NT2/D1 (cell line): ENCODE data around the gene PANK2.
"Not testable (repeated sequence)": the region's sequence is repeated elsewhere in the genome, so short reads cannot be mapped to it uniquely, and the experiment has no call there.

Experiments used
- DNase-seq: peaks from one replicate; pipeline ENCODE4 v3.0.0-alpha.2; 2011; ENCODE audit warnings: low read depth, low spot score
- H3K27me3 ChIP-seq: 2 replicates; pipeline ENCODE4 v1.6.0; 2011; ENCODE audit warnings: mild to moderate bottlenecking; ENCODE audit not compliant: insufficient read length, insufficient read depth
- H3K36me3 ChIP-seq: 2 replicates; pipeline ENCODE4 v1.6.1; 2011; ENCODE audit warnings: mild to moderate bottlenecking, low read length, mixed read lengths; ENCODE audit not compliant: insufficient read depth, insufficient read length
- H3K4me1 ChIP-seq: 2 replicates; pipeline ENCODE4 v1.5.1; 2011; ENCODE audit not compliant: insufficient read depth, insufficient read length
- H3K4me3 ChIP-seq: 2 replicates; pipeline ENCODE4 v1.5.1; 2011; ENCODE audit warnings: low read depth; ENCODE audit not compliant: insufficient read length
- H3K9ac ChIP-seq: 2 replicates; pipeline ENCODE4 v1.6.0; 2011; ENCODE audit warnings: low read depth; ENCODE audit not compliant: insufficient read length
- H3K9me3 ChIP-seq: 2 replicates; pipeline ENCODE4 v1.5.1; 2011; ENCODE audit warnings: mild to moderate bottlenecking, low read length; ENCODE audit not compliant: insufficient read depth
- SUZ12 ChIP-seq: IDR thresholded peaks from 2 replicates; pipeline ENCODE4 v1.6.1; 2011; ENCODE audit not compliant: insufficient read length, insufficient read depth; ENCODE audit errors: extremely low read depth
- YY1 ChIP-seq: IDR thresholded peaks from 2 replicates; pipeline ENCODE4 v1.6.1; 2011; ENCODE audit not compliant: insufficient read length, insufficient read depth
- ZNF274 ChIP-seq: IDR thresholded peaks from 2 replicates; pipeline ENCODE4 v1.6.1; 2011; ENCODE audit warnings: mild to moderate bottlenecking, low read depth, low read length

Gene PANK2

DNA sequence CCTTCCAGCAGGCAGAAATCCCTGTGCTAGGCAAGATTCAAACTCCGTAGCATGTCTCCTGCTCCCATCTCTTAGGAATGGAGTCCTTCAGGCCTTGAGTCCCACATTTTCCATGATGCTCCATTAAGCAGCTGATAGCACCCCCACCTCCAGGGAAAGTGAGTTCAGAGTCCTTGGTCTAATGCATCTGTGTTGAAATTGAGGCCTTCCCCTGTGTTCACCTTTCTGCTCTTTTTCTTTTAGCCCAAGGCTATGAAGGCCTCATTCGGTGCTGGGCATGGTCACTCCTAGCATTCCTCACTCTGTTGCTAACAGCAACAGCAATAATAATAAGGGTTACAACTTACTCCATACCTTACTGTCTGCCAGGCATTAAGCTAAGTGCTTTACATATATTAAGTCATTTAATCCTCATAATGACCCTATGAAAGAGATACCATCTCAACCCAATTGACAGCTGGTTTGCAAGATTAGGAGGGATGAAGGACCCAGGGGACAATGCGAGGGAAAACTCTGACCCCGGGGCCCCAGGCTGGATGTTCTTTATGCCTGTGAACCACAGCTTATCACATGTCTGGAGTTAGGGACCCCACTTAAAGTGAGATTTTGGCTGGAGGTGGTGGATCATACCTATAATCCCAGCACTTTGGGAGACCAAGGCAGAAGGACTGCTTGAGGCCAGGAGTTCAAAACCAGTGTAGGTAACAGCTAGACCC lies 17.5 kb upstream of the PANK2 start:
- peaks cover 53% of the 10 kb centered on the region for H3K36me3 ChIP-seq
- H3K9ac ChIP-seq = no peak overlapping the region
- peaks cover 5% of the 10 kb centered on the region for H3K4me1 ChIP-seq
- H3K4me3 ChIP-seq = no peak overlapping the region
- no peak for DNase-seq
- no peaks in the 10 kb centered on the region for H3K27me3 ChIP-seq
- TF ChIP-seq SUZ12 = no peak
- no peak for TF ChIP-seq YY1
- TF ChIP-seq ZNF274 = no peak
- H3K9me3 ChIP-seq = no peaks in the 10 kb centered on the region

DNA sequence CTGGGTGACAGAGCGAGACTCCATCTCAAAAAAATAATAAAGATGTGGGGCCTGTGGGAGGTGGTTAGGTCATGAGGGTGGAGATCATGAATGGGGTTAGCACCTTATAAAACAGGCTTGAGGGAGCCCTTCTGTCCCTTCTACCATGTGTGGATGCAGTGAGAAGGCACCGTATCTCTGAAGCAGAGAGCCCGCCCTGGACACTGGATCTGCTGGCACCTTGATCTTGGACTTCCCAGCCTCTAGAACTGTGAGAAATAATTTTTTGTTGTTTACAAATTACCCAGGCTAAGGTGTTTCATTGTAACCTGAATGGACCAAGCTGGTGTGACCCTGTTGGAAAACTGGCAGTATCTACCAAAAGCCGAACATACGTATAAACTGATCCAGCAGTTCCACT lies 15.7 kb upstream of the PANK2 start:
- DNase-seq = no peak
- peaks cover 2% of the 10 kb centered on the region for H3K4me1 ChIP-seq
- TF ChIP-seq SUZ12 = no peak
- TF ChIP-seq YY1 = no peak
- TF ChIP-seq ZNF274 = no peak
- no peak overlapping the region for H3K9ac ChIP-seq
- H3K9me3 ChIP-seq = no peaks in the 10 kb centered on the region
- peaks cover 41% of the 10 kb centered on the region for H3K36me3 ChIP-seq
- H3K4me3 ChIP-seq = no peak overlapping the region
- H3K27me3 ChIP-seq = no peaks in the 10 kb centered on the region

DNA sequence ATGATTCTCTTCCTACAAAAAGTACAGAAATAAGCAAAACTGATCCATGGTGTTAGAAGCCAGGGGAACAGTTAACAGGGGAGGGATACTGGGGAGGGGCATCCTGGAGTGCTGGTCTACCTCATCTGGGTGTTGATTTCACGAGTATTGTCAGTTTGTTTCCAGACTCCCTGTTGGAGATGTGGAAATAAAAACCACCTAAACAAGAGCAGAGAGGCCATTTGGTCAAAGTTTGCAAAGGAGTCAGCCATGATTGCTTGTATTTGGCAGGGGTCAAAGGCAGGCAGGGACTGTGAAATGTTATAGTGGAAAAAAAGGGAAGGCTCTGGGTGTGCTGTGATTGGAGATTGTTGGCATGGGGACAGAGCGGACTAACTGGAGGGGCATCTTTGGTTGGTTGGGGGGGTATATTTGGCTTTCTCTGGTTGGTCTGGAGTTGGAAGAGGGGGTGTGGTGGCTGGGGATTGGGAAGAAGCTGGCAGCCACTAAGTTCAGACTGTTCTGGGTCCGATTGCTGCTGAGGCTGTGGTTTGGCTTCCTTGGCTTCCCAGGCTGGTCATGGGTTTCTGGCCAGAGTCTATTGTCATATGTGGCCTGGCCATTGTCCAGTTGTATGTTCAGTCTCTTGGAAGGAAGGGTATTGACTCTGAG lies 14.9 kb upstream of the PANK2 start:
- DNase-seq = no peak
- H3K4me1 ChIP-seq = peaks cover 2% of the 10 kb centered on the region
- no peak for TF ChIP-seq YY1
- TF ChIP-seq ZNF274 = no peak
- no peak for TF ChIP-seq SUZ12
- H3K9ac ChIP-seq = no peak overlapping the region
- no peaks in the 10 kb centered on the region for H3K27me3 ChIP-seq
- peaks cover 41% of the 10 kb centered on the region for H3K36me3 ChIP-seq
- no peaks in the 10 kb centered on the region for H3K9me3 ChIP-seq
- no peak overlapping the region for H3K4me3 ChIP-seq

DNA sequence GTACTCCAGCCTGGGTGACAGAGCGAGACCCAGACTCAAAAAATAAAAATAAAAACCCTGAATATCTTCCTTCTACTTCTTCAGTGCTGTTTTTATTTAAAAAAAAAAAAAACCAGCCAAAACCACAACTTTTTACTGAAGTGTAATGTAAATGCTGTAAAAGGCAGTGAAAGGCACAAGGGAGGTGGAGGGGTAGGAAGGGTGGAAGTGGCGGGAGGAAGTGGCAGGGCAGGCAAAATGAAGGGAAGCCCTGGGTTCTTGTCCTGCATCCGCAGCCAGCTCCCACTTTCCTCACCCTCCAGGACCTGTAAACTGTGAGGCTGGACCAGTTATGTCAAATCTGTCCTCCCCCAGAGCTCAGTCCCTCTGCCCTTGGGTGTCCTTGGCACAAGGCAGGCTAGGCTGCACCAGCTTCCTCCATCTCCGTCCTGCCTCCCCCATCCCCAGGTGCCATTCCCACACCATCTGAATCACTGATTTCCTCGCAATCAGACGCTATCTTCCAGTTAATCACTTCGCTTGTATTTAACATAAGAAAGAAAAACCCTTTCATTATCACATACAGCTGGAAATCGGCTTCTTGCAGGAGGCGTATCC lies 13.7 kb upstream of the PANK2 start:
- H3K9me3 ChIP-seq = no peaks in the 10 kb centered on the region
- DNase-seq = no peak
- H3K4me1 ChIP-seq = peaks cover 2% of the 10 kb centered on the region
- TF ChIP-seq ZNF274 = no peak
- TF ChIP-seq SUZ12 = no peak
- TF ChIP-seq YY1 = no peak
- H3K4me3 ChIP-seq = no peak overlapping the region
- no peak overlapping the region for H3K9ac ChIP-seq
- no peaks in the 10 kb centered on the region for H3K27me3 ChIP-seq
- H3K36me3 ChIP-seq = peaks cover 36% of the 10 kb centered on the region

DNA sequence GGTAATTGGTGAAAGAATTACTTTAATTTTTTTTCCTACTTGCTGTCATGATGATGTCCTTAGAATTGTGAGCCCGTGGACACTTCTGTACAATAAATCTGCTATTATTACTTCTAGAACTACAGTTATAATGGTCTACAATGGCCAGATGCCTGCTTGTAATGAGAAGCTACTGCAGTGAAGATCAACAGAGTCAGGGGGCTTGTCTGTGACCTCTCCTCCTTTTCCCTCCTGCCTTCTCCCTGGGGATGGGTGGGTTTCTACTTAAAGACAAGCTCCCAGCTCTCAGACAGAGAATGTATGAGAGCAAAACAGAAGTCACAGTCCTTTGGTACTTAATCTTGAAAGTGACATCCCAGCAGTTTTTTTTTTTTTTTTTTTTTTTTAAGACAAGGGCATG lies 13.2 kb upstream of the PANK2 start:
- H3K4me1 ChIP-seq = peaks cover 2% of the 10 kb centered on the region
- DNase-seq = no peak
- no peaks in the 10 kb centered on the region for H3K9me3 ChIP-seq
- H3K27me3 ChIP-seq = no peaks in the 10 kb centered on the region
- TF ChIP-seq SUZ12 (no peak), ZNF274 (no peak), YY1 (no peak)
- H3K36me3 ChIP-seq = peaks cover 35% of the 10 kb centered on the region
- no peak overlapping the region for H3K9ac ChIP-seq
- H3K4me3 ChIP-seq = no peak overlapping the region

DNA sequence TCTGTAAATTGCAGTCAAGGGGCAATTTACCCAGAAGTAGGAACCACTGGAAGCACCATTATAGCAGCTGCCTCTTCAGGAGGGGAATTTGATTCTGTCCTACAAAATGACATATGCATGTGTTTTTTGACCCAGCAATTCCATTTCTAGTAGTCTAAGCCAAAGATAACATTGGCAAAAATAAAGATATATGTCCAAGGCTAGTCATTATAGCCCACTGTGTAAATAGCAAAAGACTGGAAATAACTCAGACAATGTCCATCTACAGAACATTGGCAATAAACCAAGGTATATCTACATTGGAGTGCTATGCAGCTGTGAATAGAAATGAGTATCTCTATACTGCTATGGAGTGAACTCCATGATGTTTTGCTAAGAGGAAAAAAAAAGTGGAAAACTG lies 12.5 kb upstream of the PANK2 start:
- no peak for TF ChIP-seq SUZ12
- no peak for TF ChIP-seq YY1
- no peak for TF ChIP-seq ZNF274
- H3K36me3 ChIP-seq = peaks cover 28% of the 10 kb centered on the region
- DNase-seq = no peak

DNA sequence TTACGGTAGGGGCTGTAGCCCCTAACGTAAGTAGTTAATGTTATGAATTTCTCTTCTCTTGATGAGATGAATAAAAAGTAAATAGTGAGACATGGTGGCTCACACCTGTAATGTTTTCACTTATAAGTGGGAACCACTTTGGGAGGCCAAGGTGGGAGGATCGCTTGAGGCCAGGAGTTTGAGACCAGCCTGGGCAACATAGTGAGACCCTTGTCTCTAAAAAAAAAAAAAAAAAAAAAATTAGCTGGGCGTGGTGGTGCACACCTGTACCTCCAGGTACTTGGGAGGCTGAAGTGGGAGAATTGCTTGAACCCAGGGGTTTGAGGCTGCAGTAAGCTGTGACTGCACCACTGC lies 10.3 kb upstream of the PANK2 start:
- not testable (repeated sequence) for H3K4me1 ChIP-seq, H3K36me3 ChIP-seq, H3K9ac ChIP-seq, DNase-seq, H3K4me3 ChIP-seq, H3K27me3 ChIP-seq, H3K9me3 ChIP-seq

More for the DNA sequence above, 12.5 kb upstream of the PANK2 start:
- Histone ChIP-seq H3K9me3 (no peaks in the 10 kb centered on the region), H3K4me1 (no peaks in the 10 kb centered on the region), H3K27me3 (no peaks in the 10 kb centered on the region), H3K9ac (no peak overlapping the region), H3K4me3 (no peak overlapping the region)

DNA sequence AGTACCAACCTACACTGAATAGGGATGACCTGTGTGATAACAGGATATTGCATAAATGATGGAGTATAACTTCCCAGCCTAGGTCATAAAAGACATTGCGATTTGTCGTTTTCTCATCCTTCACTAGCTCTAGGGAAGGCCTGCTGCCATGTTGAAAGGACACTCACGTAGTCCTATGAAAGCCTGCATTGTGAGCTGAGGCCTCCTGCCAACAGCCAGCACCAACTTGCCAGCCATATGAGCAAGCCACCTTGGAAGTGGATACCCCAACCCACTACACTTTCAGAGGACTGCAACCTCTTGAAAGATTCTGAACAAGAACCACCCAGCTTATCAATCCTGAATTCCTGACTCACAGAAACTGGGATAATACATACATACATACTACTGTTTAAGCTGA lies 3.5 kb upstream of the PANK2 start:
- H3K9ac ChIP-seq = no peak overlapping the region
- peaks cover 8% of the 10 kb centered on the region for H3K36me3 ChIP-seq
- no peak for DNase-seq
- no peaks in the 10 kb centered on the region for H3K4me1 ChIP-seq
- H3K9me3 ChIP-seq = no peaks in the 10 kb centered on the region
- no peak overlapping the region for H3K4me3 ChIP-seq
- TF ChIP-seq YY1 (no peak), ZNF274 (no peak), SUZ12 (no peak)
- no peaks in the 10 kb centered on the region for H3K27me3 ChIP-seq
